NCI-H1417 treated with DMSO at 0.1 percent for 48 hours (cell line): ENCODE measurements around the gene CLUH.
"Not testable (repeated sequence)": the region's sequence is repeated elsewhere in the genome, so short reads cannot be mapped to it uniquely, and the experiment has no call there.

ENCODE experiments used
- DNase-seq: peaks from one replicate; lab custom pipeline; 2025; lab: John Stamatoyannopoulos, UW

The CLUH gene

DNA sequence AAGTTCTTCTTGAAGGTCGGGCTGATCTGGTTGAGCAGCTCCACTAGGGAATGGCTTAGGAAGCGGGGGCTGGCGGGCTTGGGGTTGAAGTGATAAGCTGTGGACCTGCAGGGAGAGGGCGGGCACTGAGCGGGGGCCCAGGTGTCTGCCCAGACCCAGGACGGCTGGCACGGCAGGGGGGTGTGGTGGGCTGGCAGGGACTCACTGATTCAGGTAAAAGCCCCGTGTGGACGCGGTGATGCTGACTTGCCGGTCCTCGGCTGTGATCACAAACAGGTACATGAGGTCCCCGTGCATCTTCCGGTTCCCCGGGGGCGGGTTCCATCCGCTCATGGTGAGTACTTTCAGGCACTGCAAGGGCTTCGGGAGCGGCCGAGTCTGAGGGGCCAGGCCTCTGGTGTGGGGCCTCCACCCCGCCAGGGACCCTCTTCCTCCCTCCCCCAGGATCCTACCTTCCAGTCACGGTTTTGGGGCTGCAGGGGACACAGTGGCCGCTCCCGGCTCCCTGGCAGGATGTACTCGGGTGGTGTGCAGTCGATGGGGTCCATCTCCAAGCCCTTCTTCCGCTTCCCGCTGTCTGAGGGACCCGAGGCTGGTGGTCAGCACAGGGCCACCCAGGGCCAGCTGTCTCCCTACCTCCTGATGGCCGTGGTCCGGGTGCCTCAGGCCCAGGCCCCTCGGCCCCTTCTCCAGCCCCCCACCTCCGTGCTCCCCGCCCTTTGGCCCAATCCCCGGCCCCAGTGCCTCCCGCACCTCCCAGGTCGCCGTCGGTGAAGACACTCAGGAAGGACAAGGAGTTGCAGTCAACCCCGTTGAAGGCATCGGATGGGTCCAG is 10.2 kb downstream of the CLUH start:
- DNase-seq, result no peak

DNA sequence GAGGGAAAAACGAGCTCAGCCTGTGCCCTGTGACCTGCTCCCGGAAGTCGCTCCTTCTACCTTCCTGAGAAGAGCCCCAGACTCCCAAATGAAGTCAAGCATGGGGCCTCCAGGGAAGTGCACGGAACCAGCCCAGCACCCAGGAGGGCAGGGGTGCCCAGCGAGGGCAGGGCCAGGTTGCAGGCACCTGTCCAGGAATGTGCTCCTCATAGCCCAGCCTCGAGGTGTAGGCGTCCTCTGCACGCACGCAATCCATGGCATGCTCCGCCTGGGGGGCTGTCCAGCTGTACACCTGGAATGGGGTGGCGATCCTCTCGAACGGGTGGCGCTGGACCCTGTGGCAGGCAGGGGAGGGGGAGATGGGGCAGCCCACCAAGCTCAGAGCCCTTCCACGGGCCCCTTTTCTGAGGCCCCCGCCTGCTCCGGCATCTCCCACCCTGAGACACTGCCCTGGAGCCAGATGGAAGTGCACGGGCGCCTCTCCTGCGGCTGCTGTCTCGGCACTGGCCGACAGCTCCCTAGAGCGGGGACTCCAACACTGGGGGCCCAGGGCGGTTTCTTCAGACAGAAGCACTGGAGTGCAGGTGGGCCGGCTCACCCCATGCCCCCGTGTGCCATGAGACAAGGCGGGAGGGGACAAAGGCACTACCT is 10.9 kb downstream of the CLUH start:
- no peak for DNase-seq

DNA sequence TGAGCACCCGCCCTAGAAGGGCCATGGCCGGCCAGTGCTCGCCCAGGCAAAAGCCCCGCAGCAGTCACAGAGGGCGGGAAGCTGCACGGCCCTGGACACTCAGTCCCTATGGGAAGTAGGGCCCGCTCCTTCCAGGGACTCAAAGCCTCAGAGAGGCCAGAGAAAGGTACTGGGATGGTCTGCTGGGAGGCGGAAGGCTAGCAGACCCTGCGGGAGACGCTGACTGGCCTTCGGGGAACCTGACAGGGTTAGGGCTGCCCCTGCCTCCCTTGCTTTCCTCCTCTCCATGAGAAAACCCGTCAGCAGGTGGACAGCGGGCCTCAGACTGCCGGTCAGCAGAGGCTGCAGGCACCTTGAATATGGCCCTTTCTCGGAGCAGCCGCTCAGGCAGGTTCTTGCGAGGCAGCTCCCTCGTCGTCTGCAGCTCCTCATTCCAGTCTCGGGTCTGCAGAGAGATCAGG is 11.5 kb downstream of the CLUH start:
- no peak for DNase-seq

DNA sequence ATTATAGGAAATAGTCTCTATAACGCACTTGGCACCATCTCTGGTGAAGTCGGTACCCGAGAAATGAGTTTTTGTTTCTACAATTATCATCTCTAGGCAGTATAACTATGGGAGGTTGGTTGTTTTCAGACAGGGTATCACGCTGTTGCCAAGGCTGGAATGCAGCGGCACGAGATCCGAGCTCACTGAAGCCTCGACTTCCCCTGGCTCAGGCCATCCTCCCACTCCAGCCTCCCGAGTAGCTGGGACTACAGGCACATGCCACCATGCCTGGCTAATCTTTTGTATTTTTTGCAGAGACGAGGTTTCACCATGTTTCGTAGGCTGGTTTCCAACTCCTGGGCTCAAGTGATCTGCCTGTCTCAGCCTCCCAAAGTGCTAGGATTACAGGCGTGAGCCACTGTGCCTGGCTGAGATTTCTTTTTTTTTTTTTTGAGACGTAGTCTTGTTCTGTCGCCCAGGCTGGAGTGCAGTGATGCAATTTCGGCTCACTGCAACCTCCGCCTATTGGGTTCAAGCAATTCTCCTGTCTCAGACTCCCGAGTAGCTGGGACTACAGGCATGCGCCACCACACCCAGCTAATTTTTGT is 12.3 kb downstream of the CLUH start:
- not testable (repeated sequence) for DNase-seq

DNA sequence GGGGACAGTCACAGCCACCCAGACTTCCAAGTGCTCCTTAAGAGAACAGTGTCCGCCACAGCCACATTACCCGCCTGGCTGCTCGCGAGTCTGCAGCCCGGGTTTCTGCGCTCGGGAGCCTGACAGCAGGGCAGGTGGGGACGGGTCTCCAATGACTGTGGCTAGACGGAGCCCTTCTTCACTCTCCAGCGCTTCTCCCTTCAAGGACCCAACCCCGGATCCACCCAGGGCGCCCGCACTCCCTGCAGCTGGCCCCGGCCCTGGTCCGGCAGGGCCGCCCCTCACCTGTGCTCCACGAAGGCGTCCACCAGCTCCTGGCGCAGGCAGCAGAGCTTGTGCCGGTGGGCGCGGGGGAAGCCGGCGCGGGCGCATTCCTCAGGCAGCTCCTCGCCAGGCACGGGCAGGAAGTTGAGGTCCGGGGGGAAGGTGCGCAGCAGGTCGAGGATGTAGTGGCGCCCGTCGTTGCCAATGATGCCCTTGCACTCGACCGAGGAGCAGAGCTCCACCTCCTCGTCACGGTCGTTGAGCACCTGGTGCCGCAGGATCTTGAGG is 13.9 kb downstream of the CLUH start:
- DNase-seq, result no peak

DNA sequence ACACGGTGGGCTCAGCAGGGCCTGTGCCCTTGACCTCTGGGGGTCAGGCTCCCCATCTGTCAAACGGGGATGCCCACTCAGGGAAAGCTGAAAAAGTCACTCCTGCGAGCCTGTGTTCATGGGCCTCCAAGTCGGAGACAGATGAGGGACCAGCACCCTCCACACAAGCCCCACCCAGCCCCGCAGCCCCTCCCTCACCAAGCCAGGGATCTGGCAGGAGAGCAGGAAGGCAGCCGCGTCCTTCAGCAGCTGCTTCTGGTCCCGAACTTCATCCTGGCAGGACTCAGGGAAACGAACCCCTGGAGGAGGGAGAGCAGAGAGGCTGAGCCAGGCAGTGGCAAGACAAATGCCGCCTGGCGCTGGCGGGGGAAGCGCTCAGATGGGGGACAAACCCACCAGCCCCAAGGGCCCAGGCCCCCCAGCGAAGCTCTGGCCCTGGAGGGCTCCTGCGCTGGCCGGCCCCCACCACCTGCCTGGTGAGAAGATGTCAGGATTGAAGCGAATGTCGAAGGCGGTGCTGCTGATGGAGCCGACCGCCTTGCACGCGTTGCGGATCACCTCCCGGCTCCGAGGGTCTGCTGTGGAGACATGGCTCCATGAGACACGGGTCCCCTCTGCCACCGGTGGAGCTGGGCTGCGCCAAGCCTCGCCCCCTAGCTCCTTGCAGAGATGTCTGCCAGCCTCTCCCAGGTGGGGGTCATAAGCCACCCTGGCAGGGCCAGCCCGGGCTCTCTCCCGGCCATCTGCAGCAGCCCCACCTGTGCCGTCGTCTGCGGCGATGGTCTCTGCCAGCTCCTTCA is 15.4 kb downstream of the CLUH start:
- no peak for DNase-seq

DNA sequence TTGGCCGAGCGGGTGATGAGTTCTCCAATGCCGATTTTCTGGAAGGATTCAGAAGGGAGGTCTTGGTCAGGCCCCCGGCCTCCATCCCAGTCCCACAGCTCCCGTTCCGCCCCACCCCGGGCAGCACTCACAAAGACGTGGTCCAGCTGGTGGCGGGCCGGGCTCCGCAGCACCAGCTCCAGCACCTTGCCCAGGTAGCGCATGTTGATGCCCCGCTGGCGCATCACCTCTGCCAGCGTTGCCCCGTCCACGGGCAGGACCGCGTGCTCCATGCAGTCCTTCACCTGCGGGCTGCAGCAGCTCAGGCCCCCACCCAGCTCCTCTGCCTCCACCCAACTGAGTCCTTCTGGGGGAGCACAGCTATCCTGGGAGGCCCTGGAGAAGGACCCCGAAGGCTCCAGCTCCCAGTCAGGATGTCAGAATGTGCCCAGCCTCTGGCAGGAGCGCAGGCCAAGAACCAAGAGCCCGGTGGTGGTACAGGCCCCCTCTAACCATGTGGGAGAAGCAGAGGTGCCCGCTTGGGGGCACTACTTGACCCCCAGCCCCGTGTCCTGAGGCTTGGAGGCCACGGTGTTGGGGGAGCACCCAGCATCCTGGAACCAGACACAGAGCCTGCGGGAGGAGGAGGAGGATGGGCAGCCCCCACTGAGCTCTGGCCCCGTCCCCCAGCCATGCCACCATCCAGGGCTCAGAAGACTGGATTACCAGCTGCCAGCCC is 16.2 kb downstream of the CLUH start:
- DNase-seq, result no peak

DNA sequence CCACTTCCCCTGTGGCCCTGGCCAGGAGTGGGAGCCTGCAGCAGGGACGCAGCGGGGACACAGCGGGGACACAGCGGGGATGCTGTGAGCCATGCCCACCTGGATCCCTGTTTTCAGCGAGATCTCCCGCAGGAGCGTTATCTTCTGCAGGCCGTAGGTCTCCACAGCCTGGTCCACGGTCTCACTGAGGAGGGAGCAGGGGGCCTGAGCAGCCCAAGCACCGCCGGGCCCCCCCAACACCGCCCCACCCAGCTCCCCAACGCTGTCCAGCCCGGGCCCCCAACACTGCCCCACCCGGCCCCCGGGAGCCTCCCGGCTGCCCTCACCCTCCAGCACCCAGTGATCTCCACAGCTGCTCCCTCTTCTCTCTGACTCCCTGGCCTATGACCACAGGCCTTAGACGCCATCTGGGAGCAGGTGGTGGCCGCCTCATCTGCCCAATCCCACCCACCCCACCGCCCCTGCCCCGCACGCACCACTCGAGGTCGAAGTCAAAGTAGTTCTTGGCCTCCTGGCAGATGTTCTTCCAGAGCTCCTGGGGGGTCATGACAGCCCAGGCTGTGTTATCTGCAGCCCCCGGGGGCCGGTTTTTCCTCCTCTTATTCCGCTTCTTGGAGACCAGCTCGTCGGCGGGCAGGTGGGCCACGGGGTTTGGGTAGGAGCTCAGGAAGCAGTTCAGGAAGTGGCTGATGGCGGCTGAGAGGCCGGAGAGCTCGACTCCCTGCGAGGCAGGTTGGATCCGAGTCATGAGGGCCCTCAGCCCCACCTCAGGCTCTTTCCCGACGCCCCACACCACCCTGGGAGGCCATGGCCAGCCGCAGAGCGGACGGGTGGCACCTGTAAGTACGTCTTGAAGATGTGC is 17.0 kb downstream of the CLUH start:
- no peak for DNase-seq

DNA sequence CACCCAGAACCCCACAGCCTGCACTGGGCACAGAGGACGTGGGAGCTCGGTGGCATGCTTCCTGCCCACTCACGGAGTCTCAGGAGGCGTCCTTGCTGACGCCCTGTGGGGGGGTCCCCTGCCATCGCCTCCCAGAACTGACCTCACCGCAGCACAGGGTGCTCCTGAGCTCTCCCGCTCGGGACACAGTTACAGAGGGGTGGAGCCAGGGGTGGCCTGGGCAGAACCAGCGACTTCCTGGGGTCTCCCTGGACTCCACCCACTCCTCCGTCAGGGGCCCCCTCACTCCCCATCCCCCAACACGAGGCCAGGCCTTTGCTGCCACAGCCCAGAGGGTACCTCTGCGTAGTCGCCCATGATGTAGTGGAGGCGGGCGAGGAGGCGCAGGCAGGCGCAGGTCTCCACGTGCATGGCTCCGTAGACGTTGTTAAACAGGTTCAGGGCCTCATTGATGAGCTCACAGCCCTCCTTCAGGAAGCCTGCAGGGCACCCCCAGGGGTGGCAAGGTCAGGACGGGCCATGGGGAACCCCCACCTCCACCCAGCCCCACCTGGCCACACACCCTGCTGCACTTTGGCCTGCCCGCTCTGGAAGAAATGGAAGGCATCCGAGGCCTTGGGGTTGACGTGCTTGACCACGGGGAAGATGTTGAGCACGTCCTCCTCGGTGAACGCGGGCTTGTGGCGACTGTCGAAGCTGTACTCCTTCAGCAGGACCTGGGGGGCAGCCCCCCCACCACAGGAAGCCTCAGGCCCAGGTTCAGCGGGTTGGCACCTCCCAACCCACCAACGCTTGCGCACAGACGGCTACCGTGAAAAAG is 17.8 kb downstream of the CLUH start:
- no peak for DNase-seq

DNA sequence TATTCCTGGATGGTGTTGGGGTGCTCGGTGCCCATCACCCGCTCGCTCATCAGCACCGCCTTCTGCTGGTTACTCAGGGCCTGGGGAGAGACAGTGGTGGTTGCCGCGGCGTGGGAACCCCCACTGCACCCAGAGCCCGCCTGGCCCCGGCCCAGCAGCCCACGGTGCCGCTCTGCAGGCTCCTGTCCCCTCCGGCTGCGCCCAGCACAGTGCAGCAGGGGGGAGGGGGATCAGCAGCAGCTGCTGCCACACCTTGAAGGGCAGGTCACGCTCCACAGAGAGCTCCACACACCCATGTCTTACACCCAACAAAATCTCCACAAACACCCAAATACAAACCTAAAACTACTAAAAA is 18.8 kb downstream of the CLUH start:
- DNase-seq, result no peak

DNA sequence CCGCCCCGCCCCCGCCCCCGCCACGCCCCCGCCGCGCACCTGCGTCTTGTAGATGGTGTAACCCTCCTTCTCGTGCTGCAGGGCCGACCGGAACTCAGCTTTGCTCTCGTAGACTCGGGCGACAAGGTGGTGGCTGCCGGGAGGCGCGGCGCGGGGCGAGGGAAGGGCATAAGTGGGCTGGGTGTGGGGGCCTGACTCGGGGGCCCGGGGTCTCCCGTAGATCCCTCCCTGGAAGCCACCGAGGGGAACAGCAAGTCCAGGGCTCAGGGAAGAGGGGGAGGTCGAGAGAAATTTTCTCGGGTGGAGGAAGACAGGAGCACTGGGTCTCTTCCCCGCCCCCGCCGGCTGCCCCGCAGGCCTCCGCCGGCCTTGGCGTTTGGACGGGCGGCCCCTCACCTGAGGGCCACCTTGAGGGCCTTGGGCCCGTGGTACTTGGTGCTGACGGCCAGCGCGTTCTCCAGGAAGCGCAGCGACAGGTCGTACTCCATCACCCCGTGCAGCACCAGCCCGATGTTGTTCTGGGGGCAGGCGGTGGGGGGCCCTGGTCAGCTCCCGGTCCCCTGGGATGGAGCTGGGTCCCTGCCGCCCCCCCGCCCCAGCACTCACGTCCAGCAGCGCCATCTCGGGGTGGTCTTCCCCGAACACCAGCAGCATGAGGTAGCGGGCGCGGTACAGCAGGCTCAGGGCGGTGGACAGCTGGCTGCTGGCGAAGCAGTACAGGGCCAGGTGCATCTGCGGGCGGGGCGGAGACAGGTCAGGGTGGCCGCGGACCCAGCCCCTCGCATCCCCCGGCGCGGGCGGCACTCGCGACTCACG is 19.4 kb downstream of the CLUH start:
- DNase-seq, result no peak

DNA sequence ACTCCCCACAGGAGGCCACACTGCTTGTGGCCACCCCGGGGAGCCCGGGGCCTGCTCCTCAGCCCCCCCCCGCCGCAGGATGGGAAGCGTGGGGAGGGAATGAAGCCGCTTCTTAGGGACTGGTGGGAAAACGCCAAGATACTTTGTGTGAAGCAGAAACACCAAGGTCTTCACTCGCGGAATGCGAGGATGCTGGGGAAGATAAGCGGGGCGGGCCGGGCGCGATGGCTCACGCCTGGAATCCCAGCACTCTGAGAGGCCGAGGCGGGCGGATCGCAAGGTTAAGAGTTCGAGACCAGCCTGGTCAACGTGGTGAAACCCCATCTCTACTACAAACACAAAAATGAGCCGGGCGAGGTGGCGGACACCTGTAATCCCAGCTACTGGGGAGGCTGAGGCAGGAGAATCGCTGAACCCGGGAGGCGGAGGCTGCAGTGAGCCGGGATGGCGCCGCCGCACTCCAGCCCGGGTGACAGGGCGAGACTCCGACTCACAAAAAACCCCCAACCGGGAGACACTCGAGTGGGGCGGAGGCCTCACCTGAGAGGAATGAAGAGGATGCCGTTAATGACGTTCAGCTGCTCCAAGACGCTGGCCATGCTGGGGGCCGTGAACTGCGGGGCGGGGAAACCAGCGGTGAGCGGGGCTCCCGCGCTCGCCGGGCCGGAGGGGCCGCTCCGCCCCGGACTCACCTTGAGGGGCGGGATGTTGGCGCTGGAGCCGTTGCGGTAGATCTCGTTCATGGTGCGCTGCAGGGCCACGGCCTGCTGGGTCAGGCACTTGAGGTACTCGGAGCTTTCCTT is 20.3 kb downstream of the CLUH start:
- no peak for DNase-seq

DNA sequence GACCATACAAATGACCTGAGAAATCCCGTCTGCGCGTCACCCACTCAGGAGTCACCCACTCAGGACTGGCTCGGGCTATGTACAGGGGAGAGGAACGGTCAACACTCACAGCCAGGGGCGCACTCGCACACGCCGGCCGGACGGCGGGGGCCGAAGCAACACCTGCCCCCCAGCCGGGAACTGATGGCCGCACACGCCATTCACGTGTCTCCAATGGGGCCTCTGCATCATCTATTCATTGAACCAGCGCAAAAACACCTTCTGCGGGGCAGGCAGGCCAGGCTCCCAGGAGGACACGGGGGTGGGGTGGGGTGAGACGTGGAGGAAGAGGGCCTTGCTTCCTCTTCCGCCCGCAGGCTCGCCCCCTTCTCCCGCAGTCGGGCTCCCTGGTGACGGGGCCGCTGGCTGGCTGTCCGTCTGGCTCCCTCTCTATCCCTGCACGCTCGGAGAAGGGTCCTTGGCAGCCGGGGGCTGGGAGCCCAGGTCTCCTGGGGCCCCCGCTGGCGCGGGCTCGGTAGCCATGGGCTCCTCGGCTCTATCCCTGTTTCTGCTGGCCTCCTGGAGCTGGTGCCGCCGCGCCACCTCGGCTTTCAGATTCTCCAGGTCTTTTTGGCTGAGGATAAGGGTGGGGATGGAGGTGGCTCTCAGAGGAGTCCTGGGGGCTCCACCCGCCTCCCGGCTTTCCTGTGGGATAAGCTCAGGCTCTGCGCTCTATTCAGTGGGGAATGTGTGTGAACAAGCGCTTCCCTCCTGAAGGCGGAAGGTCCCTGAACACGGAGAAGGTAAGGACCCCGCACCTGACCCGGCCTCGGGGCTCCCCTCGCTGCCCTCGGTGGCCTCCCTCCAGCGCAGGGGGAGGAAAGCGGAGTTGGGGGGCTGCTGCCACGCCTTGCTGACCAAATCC is 21.1 kb downstream of the CLUH start:
- DNase-seq, result no peak

DNA sequence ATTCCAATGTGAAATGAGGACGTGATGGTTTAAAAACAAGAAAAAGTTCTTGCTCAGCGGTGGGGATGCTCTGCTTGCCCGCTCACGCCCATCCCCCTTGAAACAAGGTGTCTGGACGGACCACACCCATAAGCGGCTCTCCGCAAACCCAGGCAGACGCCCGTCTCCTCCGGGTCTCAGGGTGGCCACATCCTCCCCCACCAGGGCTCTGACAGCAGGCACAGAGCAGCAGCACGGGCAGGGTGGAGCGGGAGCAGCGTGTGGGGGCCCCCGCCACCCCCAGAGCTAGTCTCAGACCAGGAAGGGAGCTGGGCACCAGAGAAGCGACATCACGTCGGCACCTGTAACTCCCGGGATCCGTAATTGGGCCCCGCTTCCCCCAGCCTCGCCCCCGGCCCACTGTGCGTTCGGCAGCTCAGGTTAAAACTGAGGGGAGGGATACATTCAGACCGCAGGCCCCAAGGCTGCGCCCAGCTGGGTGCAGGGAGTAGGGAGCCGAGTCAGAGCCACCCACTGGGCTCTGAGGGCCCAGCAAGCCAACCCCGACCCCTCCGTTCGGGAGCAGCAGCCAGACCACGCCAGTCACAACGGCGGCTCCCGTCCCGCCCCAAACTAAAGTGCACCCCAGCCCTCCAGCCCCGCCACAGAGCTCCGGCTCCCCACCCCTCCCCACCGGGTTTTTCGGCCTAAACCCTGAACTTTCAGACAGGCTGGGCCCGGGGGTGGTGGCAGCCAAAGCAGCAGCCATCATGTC is 22.0 kb downstream of the CLUH start:
- no peak for DNase-seq

DNA sequence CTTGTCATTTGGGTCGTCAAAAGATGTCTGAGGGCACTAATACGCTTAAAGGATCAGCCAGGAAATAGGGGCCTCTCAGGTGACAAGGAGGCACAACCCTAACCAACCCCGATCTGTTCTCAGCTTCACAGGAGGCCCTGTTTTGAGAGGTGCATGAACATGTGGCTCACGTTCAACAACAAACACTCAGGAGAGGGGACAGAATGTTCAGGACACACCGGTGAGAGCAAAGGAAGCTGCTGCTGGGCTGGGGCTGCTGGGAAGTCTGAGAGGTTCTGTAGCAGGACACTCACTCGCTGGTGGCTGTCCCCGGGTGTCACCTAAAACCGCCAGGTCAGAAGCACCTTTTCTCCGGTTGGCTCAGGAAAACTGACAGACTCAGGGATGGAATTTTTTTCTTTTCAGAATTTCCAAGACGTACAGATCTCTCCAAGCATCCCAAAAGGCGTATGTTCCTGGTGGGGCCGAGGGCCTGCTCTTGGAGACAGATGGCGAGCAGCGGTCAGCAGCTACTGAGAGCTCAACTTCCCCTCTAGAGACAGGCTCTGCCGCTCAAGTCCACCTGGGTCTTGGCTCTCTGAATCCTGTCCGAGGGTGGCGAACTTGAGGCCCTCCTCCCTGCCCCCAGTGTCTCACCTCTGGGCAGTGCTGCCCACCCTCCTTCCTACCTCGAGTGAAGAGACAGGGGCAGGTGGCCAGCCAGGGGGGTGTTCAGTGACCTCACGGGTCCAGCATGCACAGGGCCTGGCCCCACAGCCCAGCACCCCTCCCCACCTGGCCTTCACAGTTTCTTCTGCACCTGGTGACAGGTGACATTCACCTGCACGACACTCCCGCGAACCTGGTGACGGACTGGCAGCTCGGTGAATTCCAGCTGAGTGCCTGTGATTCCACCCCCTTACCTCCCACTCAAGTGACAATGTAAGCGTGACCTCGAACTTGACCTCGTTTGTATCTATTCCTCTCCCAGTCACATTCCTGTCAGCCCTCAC is 22.9 kb downstream of the CLUH start:
- no peak for DNase-seq
